HG02678 (cell line): ENCODE results near the gene CYB5R3.
"Not testable (repeated sequence)": the region's sequence is repeated elsewhere in the genome, so short reads cannot be mapped to it uniquely, and the experiment has no call there.

Source experiments
- ATAC-seq: cut with Tn5 transposase; IDR thresholded peaks from one replicate; pipeline ENCODE4 v1.9.1; 2021; ENCODE audit warnings: mild to moderate bottlenecking, moderate library complexity; ENCODE audit not compliant: unreplicated experiment

The CYB5R3 gene

GRCh38 chr22:42575996-42576574, 73.1 kb downstream of the CYB5R3 start:
- ATAC-seq, result not testable (repeated sequence)

DNA sequence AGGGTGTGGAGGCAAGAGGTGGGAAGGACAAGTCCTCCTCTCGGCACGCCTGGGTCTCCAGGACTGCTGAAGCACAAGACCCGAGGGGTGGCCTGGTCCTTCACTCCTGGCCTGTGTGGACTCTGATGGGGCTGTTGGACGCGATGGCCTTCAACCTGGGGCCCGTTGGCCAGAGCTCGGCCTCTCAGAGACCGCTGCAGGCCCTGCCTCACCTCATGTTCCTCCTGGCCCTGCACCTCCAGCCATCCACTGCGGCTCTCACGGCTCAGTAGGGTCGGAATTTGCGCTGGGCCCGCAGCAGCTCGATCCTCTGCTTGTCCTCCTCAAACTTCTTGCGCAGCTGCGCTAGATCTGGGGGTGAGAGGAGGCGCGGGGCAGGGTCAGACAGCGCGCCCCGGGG, 74.7 kb downstream of the CYB5R3 start:
- ATAC-seq, result not testable (repeated sequence)

DNA sequence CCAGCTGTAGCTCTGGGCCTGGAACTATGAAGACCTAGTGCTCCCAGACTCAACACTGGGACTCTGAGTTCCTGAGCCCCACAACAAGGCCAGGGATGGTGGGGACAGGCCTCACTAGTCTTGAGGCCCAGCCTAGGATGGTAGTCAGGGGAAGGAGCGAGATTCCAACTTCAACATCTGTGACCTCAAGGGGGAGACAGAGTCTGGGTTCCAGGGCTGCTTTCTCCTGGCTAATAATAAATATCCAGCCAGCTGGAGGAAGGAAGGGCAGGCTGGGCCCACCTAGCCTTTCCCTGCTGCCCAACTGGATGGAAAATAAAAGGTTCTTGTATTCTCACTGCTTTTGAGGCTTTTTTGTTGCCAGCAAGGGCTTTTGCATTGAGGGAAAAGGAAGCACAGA, 75.1 kb downstream of the CYB5R3 start:
- not testable (repeated sequence) for ATAC-seq

DNA sequence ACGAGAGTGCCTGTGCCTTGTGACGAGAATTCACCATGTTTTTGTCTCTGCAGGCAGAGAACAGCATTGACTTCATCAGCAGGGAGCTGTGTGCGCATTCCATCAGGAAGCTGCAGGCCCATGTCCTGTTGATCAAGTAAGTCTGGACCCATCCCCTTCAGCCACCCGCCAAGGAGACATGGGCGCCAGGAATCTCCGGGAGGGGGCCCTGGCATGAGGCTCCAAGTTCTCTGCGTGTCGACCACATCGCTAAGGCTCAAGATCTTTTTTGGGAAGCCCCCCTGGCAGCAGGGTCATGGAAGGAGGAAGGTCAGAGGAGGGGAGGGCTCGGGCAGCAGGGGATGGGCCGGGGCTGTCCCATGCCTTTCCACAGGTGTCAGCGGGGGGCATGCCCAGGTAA, 78.1 kb downstream of the CYB5R3 start:
- not testable (repeated sequence) for ATAC-seq

DNA sequence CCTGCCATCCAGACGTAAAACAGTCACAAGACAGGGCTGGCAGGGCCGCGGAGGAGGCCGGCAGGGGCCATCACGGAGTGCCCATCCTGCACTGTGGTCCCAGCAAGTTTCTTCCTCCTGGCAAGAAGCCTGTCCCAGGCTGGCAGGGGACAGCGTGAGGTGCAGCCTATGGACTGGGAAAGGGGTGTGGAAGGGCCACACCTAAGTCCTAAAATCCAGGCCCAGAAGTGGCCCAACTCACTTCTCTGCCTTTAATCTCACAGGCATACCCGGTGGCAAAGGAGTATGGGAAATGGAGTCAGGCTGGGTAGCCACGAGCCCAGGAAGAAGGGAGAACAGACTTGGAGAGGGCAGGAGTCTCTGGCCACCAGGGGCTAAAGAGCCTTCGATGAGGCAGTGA, 78.6 kb downstream of the CYB5R3 start:
- not testable (repeated sequence) for ATAC-seq

GRCh38 chr22:42567950-42568349, 81.2 kb downstream of the CYB5R3 start:
- not testable (repeated sequence) for ATAC-seq
